OCI-LY3 (cell line): ENCODE data around the gene ZNF519.

Source experiments
- EZH2phosphoT487 ChIP-seq: fragments of 200-600 bp; shearing (Covaris generic); IDR thresholded peaks from 2 replicates; pipeline ENCODE4 v1.6.1; 2018; ENCODE audit warnings: antibody characterized with exemption, mixed run types, low read depth
- TF ChIP-seq, protein P1 (sequence below): fragments of 200-600, 300-600 bp; sonication (generic); IDR thresholded peaks from 2 replicates; pipeline ENCODE4 v1.5.1; 2014; ENCODE audit warnings: antibody characterized with exemption, low read length, low read depth

DNA sequence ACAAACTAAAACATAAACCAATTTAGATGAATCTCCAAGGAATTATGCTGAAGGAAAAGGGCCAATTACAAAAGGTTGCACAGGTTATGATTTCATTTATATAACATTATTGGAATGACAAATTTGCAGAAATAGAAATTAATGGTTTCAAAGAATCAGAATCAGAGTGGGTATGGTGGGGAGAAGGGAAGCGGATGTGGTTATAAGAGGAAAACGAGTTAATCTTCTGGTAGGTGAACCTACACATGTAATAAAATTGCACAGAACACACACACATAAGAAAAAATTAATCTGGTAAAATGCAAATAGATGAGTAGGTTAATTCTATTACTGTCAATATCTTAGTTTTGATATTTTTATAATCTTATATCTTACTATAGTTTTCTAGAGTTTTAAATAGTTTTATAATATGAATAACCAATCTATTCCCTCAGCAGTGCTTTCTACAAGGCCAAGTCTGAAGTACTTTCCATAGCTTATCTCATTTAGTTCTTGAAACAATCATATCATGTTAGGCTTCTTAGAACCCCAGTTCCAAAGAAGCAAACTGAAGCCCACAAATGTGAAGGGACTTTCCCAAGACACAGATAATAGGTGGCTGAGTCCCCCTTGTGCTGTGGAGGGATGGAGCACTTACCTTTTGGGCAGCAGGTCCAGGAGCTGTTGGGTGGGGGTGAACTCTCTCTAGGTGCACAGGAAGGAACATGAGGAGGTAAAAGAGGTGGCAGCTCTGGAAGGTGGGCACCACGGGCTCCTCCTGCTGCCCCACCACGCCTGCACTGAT is 31.5 kb downstream of the ZNF519 start:
- TF ChIP-seq EZH2phosphoT487 = no peak
- TF ChIP-seq, protein P1, sequence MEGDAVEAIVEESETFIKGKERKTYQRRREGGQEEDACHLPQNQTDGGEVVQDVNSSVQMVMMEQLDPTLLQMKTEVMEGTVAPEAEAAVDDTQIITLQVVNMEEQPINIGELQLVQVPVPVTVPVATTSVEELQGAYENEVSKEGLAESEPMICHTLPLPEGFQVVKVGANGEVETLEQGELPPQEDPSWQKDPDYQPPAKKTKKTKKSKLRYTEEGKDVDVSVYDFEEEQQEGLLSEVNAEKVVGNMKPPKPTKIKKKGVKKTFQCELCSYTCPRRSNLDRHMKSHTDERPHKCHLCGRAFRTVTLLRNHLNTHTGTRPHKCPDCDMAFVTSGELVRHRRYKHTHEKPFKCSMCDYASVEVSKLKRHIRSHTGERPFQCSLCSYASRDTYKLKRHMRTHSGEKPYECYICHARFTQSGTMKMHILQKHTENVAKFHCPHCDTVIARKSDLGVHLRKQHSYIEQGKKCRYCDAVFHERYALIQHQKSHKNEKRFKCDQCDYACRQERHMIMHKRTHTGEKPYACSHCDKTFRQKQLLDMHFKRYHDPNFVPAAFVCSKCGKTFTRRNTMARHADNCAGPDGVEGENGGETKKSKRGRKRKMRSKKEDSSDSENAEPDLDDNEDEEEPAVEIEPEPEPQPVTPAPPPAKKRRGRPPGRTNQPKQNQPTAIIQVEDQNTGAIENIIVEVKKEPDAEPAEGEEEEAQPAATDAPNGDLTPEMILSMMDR = no peak
